SU-DHL-6 (cell line): ENCODE results near the gene NPNT.

ENCODE experiments used
- H2AFZ ChIP-seq: fragments of 200-600 bp; sonication (generic); 2 replicates; pipeline ENCODE4 v1.6.1; 2014; ENCODE audit warnings: low read depth, mild to moderate bottlenecking, moderate library complexity, mixed read lengths, antibody characterized with exemption, low read length; ENCODE audit not compliant: severe bottlenecking
- H3F3A ChIP-seq: fragments of 200-600 bp; shearing (Covaris generic); 2 replicates; pipeline ENCODE4 v1.6.0; 2016; ENCODE audit warnings: antibody characterized with exemption, mild to moderate bottlenecking; ENCODE audit not compliant: insufficient read depth
- H3K27ac ChIP-seq: fragments of 200-600 bp; sonication (generic); 2 replicates; pipeline ENCODE4 v1.5.1; 2016; ENCODE audit warnings: low read depth, mild to moderate bottlenecking, low read length, moderate library complexity, mixed read lengths
- H3K27me3 ChIP-seq: fragments of 200-600 bp; sonication (generic), shearing (Covaris generic); 2 replicates; pipeline ENCODE4 v1.6.0; 2014; ENCODE audit warnings: mild to moderate bottlenecking, low read length
- H3K36me3 ChIP-seq: fragments of 200-600 bp; sonication (generic); 2 replicates; pipeline ENCODE4 v1.6.1; 2014; ENCODE audit warnings: mild to moderate bottlenecking, low read length, mixed read lengths
- H3K4me2 ChIP-seq: fragments of 300-600, 200-600 bp; shearing (Covaris generic), sonication (generic); 2 replicates; pipeline ENCODE4 v1.6.0; 2014; ENCODE audit warnings: low read length, low read depth, mild to moderate bottlenecking; ENCODE audit not compliant: poor library complexity, severe bottlenecking
- H3K4me3 ChIP-seq: fragments of 200-600 bp; sonication (generic); 2 replicates; pipeline ENCODE4 v1.5.1; 2014; ENCODE audit warnings: antibody characterized with exemption, low read length, mild to moderate bottlenecking, mixed read lengths; ENCODE audit not compliant: insufficient read depth, poor library complexity, severe bottlenecking
- H3K79me2 ChIP-seq: fragments of 200-600 bp; sonication (generic); 2 replicates; pipeline ENCODE4 v1.6.1; 2014; ENCODE audit warnings: mild to moderate bottlenecking, low read length, moderate library complexity; ENCODE audit not compliant: insufficient read depth
- H3K9ac ChIP-seq: fragments of 200-600 bp; sonication (generic); 2 replicates; pipeline ENCODE4 v1.7.0; 2014; ENCODE audit warnings: mild to moderate bottlenecking, low read length
- H3K9me2 ChIP-seq: fragments of 200-600 bp; sonication (generic); replicated peaks from 2 replicates; pipeline ENCODE4 v1.6.1; 2014; ENCODE audit warnings: low read length; ENCODE audit not compliant: insufficient read depth
- H3K9me3 ChIP-seq: fragments of 200-600 bp; sonication (generic); 2 replicates; pipeline ENCODE4 v1.6.1; 2014; ENCODE audit warnings: low read length, mixed read lengths; ENCODE audit not compliant: insufficient read depth
- H4K20me1 ChIP-seq: fragments of 200-600 bp; sonication (generic); 2 replicates; pipeline ENCODE4 v1.6.1; 2014; ENCODE audit warnings: low read depth, mild to moderate bottlenecking, antibody characterized with exemption, low read length, moderate library complexity, mixed read lengths
- EZH2phosphoT487 ChIP-seq: fragments of 200-600 bp; sonication (generic), shearing (Covaris generic); conservative IDR thresholded peaks from 2 replicates; pipeline ENCODE4 v1.6.1; 2018; ENCODE audit warnings: mild to moderate bottlenecking, antibody characterized with exemption, low read length, moderate library complexity, mixed read lengths
- TF ChIP-seq, protein P1 (sequence below): fragments of 200-600 bp; sonication (generic); IDR thresholded peaks from one replicate; pipeline ENCODE4 v1.5.1; 2017; ENCODE audit warnings: antibody characterized with exemption, mild to moderate bottlenecking, low read length, moderate library complexity; ENCODE audit not compliant: insufficient read depth, poor library complexity, severe bottlenecking

Gene NPNT

DNA sequence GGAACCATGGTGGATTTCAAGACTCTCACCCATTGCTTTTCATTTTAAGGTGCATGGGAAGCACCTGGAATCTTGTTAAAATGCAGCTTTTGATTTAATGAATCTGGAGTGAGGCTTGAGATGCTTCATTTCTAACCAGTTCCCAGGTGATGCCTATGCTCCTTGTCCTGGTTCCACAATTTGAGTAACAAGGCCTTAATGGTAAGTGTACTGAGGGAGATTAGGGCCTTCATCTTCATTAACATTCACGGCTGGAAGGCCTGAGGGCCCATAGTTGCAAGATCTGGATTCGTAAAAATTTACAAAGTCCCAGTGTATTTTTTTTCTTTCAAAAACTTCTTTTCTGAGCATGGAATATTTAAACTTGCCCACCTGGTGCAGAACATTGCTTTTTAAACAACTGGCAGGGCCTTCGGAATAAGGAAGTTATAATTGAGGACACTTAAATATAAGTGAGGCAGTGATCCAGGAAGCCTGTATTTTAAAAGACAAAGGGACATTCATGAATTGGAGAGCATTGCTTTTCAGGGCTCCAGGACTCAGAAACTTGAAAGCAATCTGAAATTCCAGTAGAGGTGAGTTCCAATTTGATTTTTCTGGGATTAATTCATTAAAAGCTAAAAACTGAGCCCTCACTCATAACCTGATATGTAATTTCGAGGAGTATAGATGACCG is 77.8 kb downstream of the NPNT start:
- Histone ChIP-seq H3K36me3 (no peaks in the 10 kb centered on the region), H3K4me3 (no peak overlapping the region), H3F3A (no peaks in the 10 kb centered on the region), H2AFZ (no peak overlapping the region), H3K9me2 (no peaks in the 10 kb centered on the region), H3K27ac (no peak overlapping the region), H3K27me3 (no peaks in the 10 kb centered on the region), H3K4me2 (no peak overlapping the region), H3K9me3 (no peaks in the 10 kb centered on the region), H3K9ac (no peak overlapping the region), H3K79me2 (no peaks in the 10 kb centered on the region), H4K20me1 (no peaks in the 10 kb centered on the region)
- TF ChIP-seq, protein P1, sequence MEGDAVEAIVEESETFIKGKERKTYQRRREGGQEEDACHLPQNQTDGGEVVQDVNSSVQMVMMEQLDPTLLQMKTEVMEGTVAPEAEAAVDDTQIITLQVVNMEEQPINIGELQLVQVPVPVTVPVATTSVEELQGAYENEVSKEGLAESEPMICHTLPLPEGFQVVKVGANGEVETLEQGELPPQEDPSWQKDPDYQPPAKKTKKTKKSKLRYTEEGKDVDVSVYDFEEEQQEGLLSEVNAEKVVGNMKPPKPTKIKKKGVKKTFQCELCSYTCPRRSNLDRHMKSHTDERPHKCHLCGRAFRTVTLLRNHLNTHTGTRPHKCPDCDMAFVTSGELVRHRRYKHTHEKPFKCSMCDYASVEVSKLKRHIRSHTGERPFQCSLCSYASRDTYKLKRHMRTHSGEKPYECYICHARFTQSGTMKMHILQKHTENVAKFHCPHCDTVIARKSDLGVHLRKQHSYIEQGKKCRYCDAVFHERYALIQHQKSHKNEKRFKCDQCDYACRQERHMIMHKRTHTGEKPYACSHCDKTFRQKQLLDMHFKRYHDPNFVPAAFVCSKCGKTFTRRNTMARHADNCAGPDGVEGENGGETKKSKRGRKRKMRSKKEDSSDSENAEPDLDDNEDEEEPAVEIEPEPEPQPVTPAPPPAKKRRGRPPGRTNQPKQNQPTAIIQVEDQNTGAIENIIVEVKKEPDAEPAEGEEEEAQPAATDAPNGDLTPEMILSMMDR, result no peak
- TF ChIP-seq EZH2phosphoT487, result no peak

DNA sequence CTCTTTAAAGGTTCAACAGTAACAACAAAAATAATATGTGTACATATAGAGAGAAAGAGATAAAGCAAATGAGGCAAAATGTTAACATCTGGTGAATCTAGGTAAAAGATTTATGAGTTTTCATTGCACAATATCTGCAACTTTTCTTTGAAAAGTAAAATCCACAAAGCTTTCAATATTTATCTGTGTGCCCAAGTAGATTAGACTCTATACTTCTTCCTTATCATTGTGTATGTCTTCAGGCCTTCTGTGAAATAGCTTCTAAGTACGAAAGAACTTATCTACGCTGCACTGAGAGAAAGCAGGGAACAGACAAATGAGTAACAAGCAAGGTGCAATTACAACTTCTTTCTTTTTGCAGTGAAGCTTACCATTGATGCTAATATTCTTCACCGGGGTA is 81.6 kb downstream of the NPNT start:
- Histone ChIP-seq H4K20me1 (no peaks in the 10 kb centered on the region), H3K27ac (no peak overlapping the region), H3K9me2 (no peaks in the 10 kb centered on the region), H3F3A (no peaks in the 10 kb centered on the region), H3K36me3 (no peaks in the 10 kb centered on the region), H3K4me3 (no peak overlapping the region), H2AFZ (no peak overlapping the region), H3K4me2 (no peak overlapping the region), H3K9me3 (no peaks in the 10 kb centered on the region), H3K79me2 (no peaks in the 10 kb centered on the region), H3K27me3 (no peaks in the 10 kb centered on the region), H3K9ac (no peak overlapping the region)
- TF ChIP-seq, protein P1, result no peak
- TF ChIP-seq EZH2phosphoT487, result no peak

GRCh38 chr4:105978684-105979296 is 83.5 kb downstream of the NPNT start:
- no peaks in the 10 kb centered on the region for H4K20me1 ChIP-seq
- H3K36me3 ChIP-seq, result no peaks in the 10 kb centered on the region
- no peaks in the 10 kb centered on the region for H3K9me2 ChIP-seq
- TF ChIP-seq, protein P1, result no peak
- TF ChIP-seq EZH2phosphoT487, result no peak
- no peaks in the 10 kb centered on the region for H3K79me2 ChIP-seq
- H3K4me3 ChIP-seq, result no peak overlapping the region
- no peaks in the 10 kb centered on the region for H3K27me3 ChIP-seq
- no peak overlapping the region for H3K9ac ChIP-seq
- H3K9me3 ChIP-seq, result no peaks in the 10 kb centered on the region
- H3K4me2 ChIP-seq, result no peak overlapping the region
- H3F3A ChIP-seq, result no peaks in the 10 kb centered on the region
- H2AFZ ChIP-seq, result no peak overlapping the region
- H3K27ac ChIP-seq, result no peak overlapping the region
